GM12878 (cell line): ENCODE results near the gene GMDS.

Experiments used
- CBFB ChIP-seq: IDR thresholded peaks from 2 replicates; pipeline ENCODE4 v1.6.1; 2016; ENCODE audit warnings: antibody characterized with exemption, low read depth
- CHD1 ChIP-seq: IDR thresholded peaks from 2 replicates; pipeline ENCODE4 v1.6.1; 2012; ENCODE audit warnings: low read depth, low read length, improper control_type of control experiment
- CTCF ChIP-seq, 3 experiments: IDR thresholded peaks in 2 of 3; conservative IDR thresholded peaks in 1 of 3; 2 replicates each; pipeline ENCODE4 v1.5.1; 2011; ENCODE audit warnings: low read depth in 3 of 3, low read length in 3 of 3, mild to moderate bottlenecking in 3 of 3, control low read depth in 2 of 3, moderate library complexity in 2 of 3, inconsistent platforms in 1 of 3, mixed read lengths in 1 of 3; ENCODE audit not compliant: control insufficient read depth in 2 of 3, insufficient read depth in 1 of 3; ENCODE audit errors: extremely low read depth in 1 of 3
- POLR2A ChIP-seq: IDR thresholded peaks from 2 replicates; pipeline ENCODE4 v1.6.1; 2011; ENCODE audit warnings: low read depth, mild to moderate bottlenecking, low read length

GRCh38 chr6:2127484-2127911 is 117.9 kb downstream of the GMDS start:
- TF ChIP-seq POLR2A (0 out of 2 replicates have a peak, but pooled peaks have one; percentile 33), CBFB (no peak), CTCF (IDR thresholded peaks at IDR 0.05 in 2 of 3, conservative IDR thresholded peaks at IDR 0.05 in 1 of 3; ENCODE audit: control insufficient read depth in 2 of 3, extremely low read depth in 1 of 3, insufficient read depth in 1 of 3, low read depth in 3 of 3, low read length in 3 of 3) (no peak), CHD1 (no peak)
